T-helper 17 cell (primary cell): ENCODE results near the gene TUBA3D. TPM values are rescaled to one million over a fixed set of nuclear protein-coding genes. Genes with fewer than 3 reads are reported as not detected.
"Not testable (repeated sequence)": the region's sequence is repeated elsewhere in the genome, so short reads cannot be mapped to it uniquely, and the experiment has no call there.

Experiments
- ATAC-seq: fragments of 150-1000 bp; cut with Tn5 transposase; 2 replicates; pipeline ENCODE4 v1.10.0; 2021; ENCODE audit warnings: mild to moderate bottlenecking, moderate library complexity
- DNase-seq, 3 donors: peaks; one replicate each; pipeline versions ENCODE4 v3.0.0 to v3.0.0-alpha.2; 2020 to 2021
- H3K9me3 ChIP-seq: one replicate; pipeline ENCODE4 v1.7.0; 2013; ENCODE audit warnings: low read length, mild to moderate bottlenecking; ENCODE audit not compliant: control insufficient read depth, poor library complexity, severe bottlenecking
- H3K27ac Mint-ChIP-seq: one replicate; pipeline ENCODE4 v1.8.0; 2022; ENCODE audit warnings: mild to moderate bottlenecking, moderate library complexity, mixed read lengths
- H3K27me3 Mint-ChIP-seq: one replicate; pipeline ENCODE4 v1.8.0; 2022; ENCODE audit warnings: mixed read lengths
- H3K36me3 Mint-ChIP-seq: one replicate; pipeline ENCODE4 v1.8.0; 2022; ENCODE audit warnings: low read depth, mixed read lengths
- H3K4me1 Mint-ChIP-seq: one replicate; pipeline ENCODE4 v1.8.0; 2022; ENCODE audit warnings: mild to moderate bottlenecking, mixed read lengths
- H3K4me3 Mint-ChIP-seq: one replicate; pipeline ENCODE4 v1.8.0; 2022; ENCODE audit warnings: mild to moderate bottlenecking, moderate library complexity, mixed read lengths
- total RNA-seq, 4 donors: library from RNA in 2 of 4; stranded (reverse) in 2 of 4; gene quantifications; one replicate each; pipeline ENCODE4 v1.2.3 and lab custom pipeline; 2022 to 2026

TUBA3D gene
- not detected for total RNA-seq
- total RNA-seq (lab: John Stamatoyannopoulos, UW) = 0 reads per million in 2 donors

- Mint-ChIP-seq H3K4me1 (no peaks in the 10 kb centered on the region), H3K36me3 (no peaks in the 10 kb centered on the region), H3K27me3 (no peaks in the 10 kb centered on the region), H3K4me3 (no peak within 1 kb of the TSS), H3K27ac (peak within 1 kb of the TSS; percentile 37)
- no peaks in the 10 kb centered on the region for H3K9me3 ChIP-seq
- ATAC-seq (no peak), DNase-seq (no peak)
Measured at GRCh38 chr2:131475831-131476230, at the start of gene TUBA3D. Gene TUBA3D, plus strand, starts transcription at chr2:131476119. Its CDS starts 81 bp downstream, at chr2:131476200.

- DNase-seq (no peak), ATAC-seq (no peak)
- H3K9me3 ChIP-seq = no peaks in the 10 kb centered on the region
- Mint-ChIP-seq H3K27me3 (peaks cover 90% of the 10 kb centered on the region), H3K4me1 (peaks cover 5% of the 10 kb centered on the region), H3K27ac (no peak overlapping the region), H3K4me3 (peak overlapping the region; percentile 1), H3K36me3 (peaks cover 6% of the 10 kb centered on the region)
Measured at GRCh38 chr2:131426727-131427126, 49.2 kb upstream of the TUBA3D start.

GRCh38 chr2:131431336-131431735 lies 44.6 kb upstream of the TUBA3D start:
- Mint-ChIP-seq H3K36me3 (peaks cover 2% of the 10 kb centered on the region), H3K4me3 (no peak overlapping the region), H3K27me3 (peaks cover 71% of the 10 kb centered on the region), H3K4me1 (peaks cover 3% of the 10 kb centered on the region), H3K27ac (no peak overlapping the region)
- no peaks in the 10 kb centered on the region for H3K9me3 ChIP-seq
- no peak for ATAC-seq
- no peak for DNase-seq

- not testable (repeated sequence) for H3K36me3 Mint-ChIP-seq, DNase-seq, ATAC-seq, H3K27ac Mint-ChIP-seq, H3K4me1 Mint-ChIP-seq, H3K9me3 ChIP-seq, H3K4me3 Mint-ChIP-seq
- peaks cover 39% of the 10 kb centered on the region for H3K27me3 Mint-ChIP-seq
Measured at GRCh38 chr2:131440742-131441468, 35.0 kb upstream of the TUBA3D start.

GRCh38 chr2:131444736-131445514 lies 31.0 kb upstream of the TUBA3D start:
- not testable (repeated sequence) for H3K27ac Mint-ChIP-seq, ATAC-seq, H3K4me1 Mint-ChIP-seq, H3K4me3 Mint-ChIP-seq, H3K9me3 ChIP-seq, DNase-seq, H3K36me3 Mint-ChIP-seq
- peaks cover 42% of the 10 kb centered on the region for H3K27me3 Mint-ChIP-seq

GRCh38 chr2:131445515-131445797 lies 30.5 kb upstream of the TUBA3D start:
- DNase-seq, H3K27ac Mint-ChIP-seq, H3K4me3 Mint-ChIP-seq, ATAC-seq, H3K9me3 ChIP-seq, H3K4me1 Mint-ChIP-seq, H3K36me3 Mint-ChIP-seq: not testable (repeated sequence)
- peaks cover 41% of the 10 kb centered on the region for H3K27me3 Mint-ChIP-seq

GRCh38 chr2:131445896-131446295 lies 30.0 kb upstream of the TUBA3D start:
- ATAC-seq = no peak
- H3K27me3 Mint-ChIP-seq = peaks cover 36% of the 10 kb centered on the region
- DNase-seq = no peak
- no peak overlapping the region for H3K4me3 Mint-ChIP-seq
- H3K4me1 Mint-ChIP-seq = no peaks in the 10 kb centered on the region
- H3K36me3 Mint-ChIP-seq = peaks cover 7% of the 10 kb centered on the region
- no peaks in the 10 kb centered on the region for H3K9me3 ChIP-seq
- H3K27ac Mint-ChIP-seq = no peak overlapping the region

- not testable (repeated sequence) for H3K27ac Mint-ChIP-seq
Measured at GRCh38 chr2:131447981-131448380, 27.9 kb upstream of the TUBA3D start.

GRCh38 chr2:131451265-131451949 lies 24.5 kb upstream of the TUBA3D start:
- not testable (repeated sequence) for H3K4me1 Mint-ChIP-seq, ATAC-seq, DNase-seq, H3K4me3 Mint-ChIP-seq, H3K27ac Mint-ChIP-seq, H3K36me3 Mint-ChIP-seq, H3K9me3 ChIP-seq
- peaks cover 32% of the 10 kb centered on the region for H3K27me3 Mint-ChIP-seq

More at GRCh38 chr2:131447981-131448380, 27.9 kb upstream of the TUBA3D start:
- not testable (repeated sequence) for H3K4me3 Mint-ChIP-seq, H3K36me3 Mint-ChIP-seq, ATAC-seq, H3K9me3 ChIP-seq, H3K4me1 Mint-ChIP-seq, DNase-seq
- H3K27me3 Mint-ChIP-seq = peaks cover 30% of the 10 kb centered on the region

GRCh38 chr2:131454914-131455313 lies 21.0 kb upstream of the TUBA3D start:
- not testable (repeated sequence) for H3K4me1 Mint-ChIP-seq, H3K9me3 ChIP-seq, H3K4me3 Mint-ChIP-seq, H3K27ac Mint-ChIP-seq, ATAC-seq, H3K36me3 Mint-ChIP-seq, DNase-seq
- peaks cover 34% of the 10 kb centered on the region for H3K27me3 Mint-ChIP-seq

GRCh38 chr2:131467722-131468121 lies 8.2 kb upstream of the TUBA3D start:
- not testable (repeated sequence) for H3K9me3 ChIP-seq, H3K4me1 Mint-ChIP-seq, H3K27me3 Mint-ChIP-seq, H3K4me3 Mint-ChIP-seq, DNase-seq, H3K36me3 Mint-ChIP-seq, ATAC-seq, H3K27ac Mint-ChIP-seq

- not testable (repeated sequence) for H3K36me3 Mint-ChIP-seq, H3K27me3 Mint-ChIP-seq, H3K9me3 ChIP-seq, H3K27ac Mint-ChIP-seq, H3K4me1 Mint-ChIP-seq, H3K4me3 Mint-ChIP-seq, ATAC-seq, DNase-seq
Measured at GRCh38 chr2:131470944-131471343, 5.0 kb upstream of the TUBA3D start.

- not testable (repeated sequence) for H3K4me1 Mint-ChIP-seq, H3K27me3 Mint-ChIP-seq, H3K4me3 Mint-ChIP-seq, H3K27ac Mint-ChIP-seq, H3K36me3 Mint-ChIP-seq, H3K9me3 ChIP-seq, DNase-seq, ATAC-seq
Measured at GRCh38 chr2:131471624-131472023, 4.3 kb upstream of the TUBA3D start.
